Testis (tissue), 3 donors: ENCODE data around the gene JADE2. TPM values are rescaled to one million over a fixed set of nuclear protein-coding genes. Genes with fewer than 3 reads are reported as not detected.

Experiments
- polyA plus RNA-seq: library from polyadenylated mRNA; stranded (reverse); fragments of 350-450 nt; fragmentation: Illumina TruSeq; extraction: RNeasy Lipid Tissue Mini Kit (QIAGEN cat#74804); gene quantifications from one replicate; pipeline ENCODE4 v1.2.3, GENCODE V29; 2014; ENCODE audit warnings: low read depth, low replicate concordance; ENCODE audit not compliant: insufficient read depth
- small RNA-seq, 2 donors: library from RNA; depleted of rRNA; stranded (forward); fragments of <200 nt; gene quantifications; one replicate each; pipeline ENCODE3, GENCODE V24; 2016
- total RNA-seq, 2 donors: library from RNA; depleted of rRNA; stranded (reverse); fragments of >200 nt; gene quantifications; one replicate each; pipeline ENCODE4 v1.2.3, GENCODE V29; 2016

Gene JADE2
- total and polyA plus RNA-seq, 3 donors from 2014 or later = 26.0 to 67.2 (median 54.5) TPM

Small RNA genes within 50 kb of the gene (small RNA-seq; reads per million reads assigned to genes)
- gene RN7SL541P (0 reads per million in 2 donors), gene RNU6-456P (0 reads per million in 2 donors)

Other genes with a start within 250 kb of the JADE2 start
- gene CDKL3, start 158.5 kb upstream of the JADE2 start, total RNA-seq = 10 to 100 TPM in 1 of 2 donors, 1 to 10 TPM in 1; 9.7 to 20.3 TPM
- 23.4 TPM for gene CDKL3, start 158.5 kb upstream of the JADE2 start, polyA plus RNA-seq
- 10 to 100 TPM; 70.9 to 87.4 TPM for gene UBE2B, start 154.1 kb upstream of the JADE2 start, total RNA-seq
- 95.6 TPM for gene UBE2B, start 154.1 kb upstream of the JADE2 start, polyA plus RNA-seq
- gene CDKN2AIPNL, start 113.8 kb upstream of the JADE2 start, total RNA-seq = 10 to 100 TPM; 36.0 to 42.6 TPM
- 37.1 TPM for gene CDKN2AIPNL, start 113.8 kb upstream of the JADE2 start, polyA plus RNA-seq
- 10 to 100 TPM; 34.7 to 37.2 TPM for gene SAR1B, start 107.2 kb downstream of the JADE2 start, total RNA-seq
- gene SAR1B, start 107.2 kb downstream of the JADE2 start, polyA plus RNA-seq = 112 TPM
- gene SEC24A, start 123.1 kb downstream of the JADE2 start, total RNA-seq = 10 to 100 TPM; 13.7 to 16.7 TPM
- gene SEC24A, start 123.1 kb downstream of the JADE2 start, polyA plus RNA-seq = 10.3 TPM
- 10 to 100 TPM; 36.9 to 53.2 TPM for gene CAMLG, start 212.9 kb downstream of the JADE2 start, total RNA-seq
- gene CAMLG, start 212.9 kb downstream of the JADE2 start, polyA plus RNA-seq = 102 TPM
- 10 to 100 TPM; 53.0 to 59.5 TPM for gene DDX46, start 233.1 kb downstream of the JADE2 start, total RNA-seq
- 22.4 TPM for gene DDX46, start 233.1 kb downstream of the JADE2 start, polyA plus RNA-seq